ENCODE measurements around the gene FGF14. TPM values are rescaled to one million over a fixed set of nuclear protein-coding genes. Genes with fewer than 3 reads are reported as not detected.

The FGF14 gene
- total and polyA plus RNA-seq, 2 experiments from 2014 or later, result 0.03 TPM; not detected in 1

DNA sequence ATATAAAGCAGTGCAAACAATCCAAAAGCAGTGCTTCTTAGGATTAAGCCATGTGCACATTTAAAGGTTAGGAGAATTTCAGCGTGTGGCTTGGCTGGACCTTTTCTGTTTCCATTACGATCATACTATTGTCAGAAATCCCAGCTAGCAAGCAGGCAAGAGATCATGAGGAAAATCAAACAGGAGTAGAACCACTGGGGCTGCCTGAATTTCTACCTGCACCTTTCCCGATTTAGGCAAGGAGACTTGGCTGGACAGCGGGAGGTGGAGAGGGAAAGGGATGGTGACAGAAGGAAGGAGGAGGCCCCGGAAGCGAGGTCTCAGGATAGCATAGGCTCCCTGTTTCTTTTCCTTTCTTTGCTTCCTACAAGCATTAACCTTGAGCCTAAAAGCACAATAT, 102.5 kb downstream of the FGF14 start (continued):
- TF ChIP-seq, protein P1, sequence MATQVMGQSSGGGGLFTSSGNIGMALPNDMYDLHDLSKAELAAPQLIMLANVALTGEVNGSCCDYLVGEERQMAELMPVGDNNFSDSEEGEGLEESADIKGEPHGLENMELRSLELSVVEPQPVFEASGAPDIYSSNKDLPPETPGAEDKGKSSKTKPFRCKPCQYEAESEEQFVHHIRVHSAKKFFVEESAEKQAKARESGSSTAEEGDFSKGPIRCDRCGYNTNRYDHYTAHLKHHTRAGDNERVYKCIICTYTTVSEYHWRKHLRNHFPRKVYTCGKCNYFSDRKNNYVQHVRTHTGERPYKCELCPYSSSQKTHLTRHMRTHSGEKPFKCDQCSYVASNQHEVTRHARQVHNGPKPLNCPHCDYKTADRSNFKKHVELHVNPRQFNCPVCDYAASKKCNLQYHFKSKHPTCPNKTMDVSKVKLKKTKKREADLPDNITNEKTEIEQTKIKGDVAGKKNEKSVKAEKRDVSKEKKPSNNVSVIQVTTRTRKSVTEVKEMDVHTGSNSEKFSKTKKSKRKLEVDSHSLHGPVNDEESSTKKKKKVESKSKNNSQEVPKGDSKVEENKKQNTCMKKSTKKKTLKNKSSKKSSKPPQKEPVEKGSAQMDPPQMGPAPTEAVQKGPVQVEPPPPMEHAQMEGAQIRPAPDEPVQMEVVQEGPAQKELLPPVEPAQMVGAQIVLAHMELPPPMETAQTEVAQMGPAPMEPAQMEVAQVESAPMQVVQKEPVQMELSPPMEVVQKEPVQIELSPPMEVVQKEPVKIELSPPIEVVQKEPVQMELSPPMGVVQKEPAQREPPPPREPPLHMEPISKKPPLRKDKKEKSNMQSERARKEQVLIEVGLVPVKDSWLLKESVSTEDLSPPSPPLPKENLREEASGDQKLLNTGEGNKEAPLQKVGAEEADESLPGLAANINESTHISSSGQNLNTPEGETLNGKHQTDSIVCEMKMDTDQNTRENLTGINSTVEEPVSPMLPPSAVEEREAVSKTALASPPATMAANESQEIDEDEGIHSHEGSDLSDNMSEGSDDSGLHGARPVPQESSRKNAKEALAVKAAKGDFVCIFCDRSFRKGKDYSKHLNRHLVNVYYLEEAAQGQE (IDR thresholded peaks at IDR 0.05; ENCODE audit: unreplicated experiment), result no peak
- TF ChIP-seq ZNF331 (CRISPR knock-in tag; IDR thresholded peaks at IDR 0.05; ENCODE audit: low read depth), result no peak

DNA sequence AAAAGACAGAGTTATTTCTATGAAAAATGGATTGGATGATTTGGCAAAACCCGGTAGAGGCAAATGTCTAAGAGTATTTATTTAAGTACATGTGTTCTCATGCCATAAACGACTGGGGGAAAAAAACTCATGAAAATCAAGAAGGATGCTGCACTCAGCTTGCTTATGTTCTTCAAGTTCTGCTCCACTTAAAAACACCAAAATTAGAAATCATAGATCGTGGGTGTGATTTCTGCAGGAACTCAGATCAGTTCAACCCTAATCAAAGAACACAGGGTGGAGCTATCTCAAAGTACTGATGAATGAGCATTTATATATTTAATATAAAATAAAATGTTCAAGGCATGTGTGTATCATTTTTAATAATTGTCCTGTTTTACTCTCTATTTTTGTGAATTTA, 103.8 kb downstream of the FGF14 start:
- TF ChIP-seq POLR2AphosphoS5 (IDR thresholded peaks at IDR 0.05; ENCODE audit: low read depth), result no peak
- no peak for TF ChIP-seq STAT1 (IDR thresholded peaks at IDR 0.05; ENCODE audit: unreplicated experiment)
- no peak for TF ChIP-seq ZNF114 (CRISPR knock-in tag; IDR thresholded peaks at IDR 0.05)
- TF ChIP-seq, protein P2, sequence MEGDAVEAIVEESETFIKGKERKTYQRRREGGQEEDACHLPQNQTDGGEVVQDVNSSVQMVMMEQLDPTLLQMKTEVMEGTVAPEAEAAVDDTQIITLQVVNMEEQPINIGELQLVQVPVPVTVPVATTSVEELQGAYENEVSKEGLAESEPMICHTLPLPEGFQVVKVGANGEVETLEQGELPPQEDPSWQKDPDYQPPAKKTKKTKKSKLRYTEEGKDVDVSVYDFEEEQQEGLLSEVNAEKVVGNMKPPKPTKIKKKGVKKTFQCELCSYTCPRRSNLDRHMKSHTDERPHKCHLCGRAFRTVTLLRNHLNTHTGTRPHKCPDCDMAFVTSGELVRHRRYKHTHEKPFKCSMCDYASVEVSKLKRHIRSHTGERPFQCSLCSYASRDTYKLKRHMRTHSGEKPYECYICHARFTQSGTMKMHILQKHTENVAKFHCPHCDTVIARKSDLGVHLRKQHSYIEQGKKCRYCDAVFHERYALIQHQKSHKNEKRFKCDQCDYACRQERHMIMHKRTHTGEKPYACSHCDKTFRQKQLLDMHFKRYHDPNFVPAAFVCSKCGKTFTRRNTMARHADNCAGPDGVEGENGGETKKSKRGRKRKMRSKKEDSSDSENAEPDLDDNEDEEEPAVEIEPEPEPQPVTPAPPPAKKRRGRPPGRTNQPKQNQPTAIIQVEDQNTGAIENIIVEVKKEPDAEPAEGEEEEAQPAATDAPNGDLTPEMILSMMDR (conservative IDR thresholded peaks at IDR 0.05; ENCODE audit: low read depth in 2 of 2), result no peak
- TF ChIP-seq ZNF331 (CRISPR knock-in tag; IDR thresholded peaks at IDR 0.05; ENCODE audit: low read depth), result no peak
- no peak for TF ChIP-seq CREB1 (CRISPR knock-in tag; IDR thresholded peaks at IDR 0.05; ENCODE audit: low read depth)
- TF ChIP-seq, protein P3, sequence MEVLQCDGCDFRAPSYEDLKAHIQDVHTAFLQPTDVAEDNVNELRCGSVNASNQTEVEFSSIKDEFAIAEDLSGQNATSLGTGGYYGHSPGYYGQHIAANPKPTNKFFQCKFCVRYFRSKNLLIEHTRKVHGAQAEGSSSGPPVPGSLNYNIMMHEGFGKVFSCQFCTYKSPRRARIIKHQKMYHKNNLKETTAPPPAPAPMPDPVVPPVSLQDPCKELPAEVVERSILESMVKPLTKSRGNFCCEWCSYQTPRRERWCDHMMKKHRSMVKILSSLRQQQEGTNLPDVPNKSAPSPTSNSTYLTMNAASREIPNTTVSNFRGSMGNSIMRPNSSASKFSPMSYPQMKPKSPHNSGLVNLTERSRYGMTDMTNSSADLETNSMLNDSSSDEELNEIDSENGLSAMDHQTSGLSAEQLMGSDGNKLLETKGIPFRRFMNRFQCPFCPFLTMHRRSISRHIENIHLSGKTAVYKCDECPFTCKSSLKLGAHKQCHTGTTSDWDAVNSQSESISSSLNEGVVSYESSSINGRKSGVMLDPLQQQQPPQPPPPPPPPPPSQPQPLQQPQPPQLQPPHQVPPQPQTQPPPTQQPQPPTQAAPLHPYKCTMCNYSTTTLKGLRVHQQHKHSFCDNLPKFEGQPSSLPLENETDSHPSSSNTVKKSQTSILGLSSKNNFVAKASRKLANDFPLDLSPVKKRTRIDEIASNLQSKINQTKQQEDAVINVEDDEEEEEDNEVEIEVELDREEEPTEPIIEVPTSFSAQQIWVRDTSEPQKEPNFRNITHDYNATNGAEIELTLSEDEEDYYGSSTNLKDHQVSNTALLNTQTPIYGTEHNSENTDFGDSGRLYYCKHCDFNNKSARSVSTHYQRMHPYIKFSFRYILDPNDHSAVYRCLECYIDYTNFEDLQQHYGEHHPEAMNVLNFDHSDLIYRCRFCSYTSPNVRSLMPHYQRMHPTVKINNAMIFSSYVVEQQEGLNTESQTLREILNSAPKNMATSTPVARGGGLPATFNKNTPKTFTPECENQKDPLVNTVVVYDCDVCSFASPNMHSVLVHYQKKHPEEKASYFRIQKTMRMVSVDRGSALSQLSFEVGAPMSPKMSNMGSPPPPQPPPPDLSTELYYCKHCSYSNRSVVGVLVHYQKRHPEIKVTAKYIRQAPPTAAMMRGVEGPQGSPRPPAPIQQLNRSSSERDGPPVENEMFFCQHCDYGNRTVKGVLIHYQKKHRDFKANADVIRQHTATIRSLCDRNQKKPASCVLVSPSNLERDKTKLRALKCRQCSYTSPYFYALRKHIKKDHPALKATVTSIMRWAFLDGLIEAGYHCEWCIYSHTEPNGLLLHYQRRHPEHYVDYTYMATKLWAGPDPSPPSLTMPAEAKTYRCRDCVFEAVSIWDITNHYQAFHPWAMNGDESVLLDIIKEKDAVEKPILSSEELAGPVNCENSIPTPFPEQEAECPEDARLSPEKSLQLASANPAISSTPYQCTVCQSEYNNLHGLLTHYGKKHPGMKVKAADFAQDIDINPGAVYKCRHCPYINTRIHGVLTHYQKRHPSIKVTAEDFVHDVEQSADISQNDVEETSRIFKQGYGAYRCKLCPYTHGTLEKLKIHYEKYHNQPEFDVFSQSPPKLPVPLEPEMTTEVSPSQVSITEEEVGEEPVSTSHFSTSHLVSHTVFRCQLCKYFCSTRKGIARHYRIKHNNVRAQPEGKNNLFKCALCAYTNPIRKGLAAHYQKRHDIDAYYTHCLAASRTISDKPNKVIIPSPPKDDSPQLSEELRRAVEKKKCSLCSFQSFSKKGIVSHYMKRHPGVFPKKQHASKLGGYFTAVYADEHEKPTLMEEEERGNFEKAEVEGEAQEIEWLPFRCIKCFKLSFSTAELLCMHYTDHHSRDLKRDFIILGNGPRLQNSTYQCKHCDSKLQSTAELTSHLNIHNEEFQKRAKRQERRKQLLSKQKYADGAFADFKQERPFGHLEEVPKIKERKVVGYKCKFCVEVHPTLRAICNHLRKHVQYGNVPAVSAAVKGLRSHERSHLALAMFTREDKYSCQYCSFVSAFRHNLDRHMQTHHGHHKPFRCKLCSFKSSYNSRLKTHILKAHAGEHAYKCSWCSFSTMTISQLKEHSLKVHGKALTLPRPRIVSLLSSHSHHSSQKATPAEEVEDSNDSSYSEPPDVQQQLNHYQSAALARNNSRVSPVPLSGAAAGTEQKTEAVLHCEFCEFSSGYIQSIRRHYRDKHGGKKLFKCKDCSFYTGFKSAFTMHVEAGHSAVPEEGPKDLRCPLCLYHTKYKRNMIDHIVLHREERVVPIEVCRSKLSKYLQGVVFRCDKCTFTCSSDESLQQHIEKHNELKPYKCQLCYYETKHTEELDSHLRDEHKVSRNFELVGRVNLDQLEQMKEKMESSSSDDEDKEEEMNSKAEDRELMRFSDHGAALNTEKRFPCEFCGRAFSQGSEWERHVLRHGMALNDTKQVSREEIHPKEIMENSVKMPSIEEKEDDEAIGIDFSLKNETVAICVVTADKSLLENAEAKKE (CRISPR knock-in tag; IDR thresholded peaks at IDR 0.05), result no peak
- no peaks in the 10 kb centered on the region for H3K4me1 ChIP-seq (ENCODE audit: insufficient read depth)
- H3K27me3 ChIP-seq (ENCODE audit: insufficient read depth), result no peaks in the 10 kb centered on the region
- H3K4me2 ChIP-seq, result no peak overlapping the region
- H3K36me3 Mint-ChIP-seq (ENCODE audit: low read depth), result no peaks in the 10 kb centered on the region
- H3K36me3 ChIP-seq (ENCODE audit: insufficient read depth), result no peaks in the 10 kb centered on the region
- H3F3A ChIP-seq (replicated peaks; ENCODE audit: low read depth), result no peaks in the 10 kb centered on the region
- DNase-seq (ENCODE audit: low spot score), result no peak
- H3K27ac Mint-ChIP-seq, result no peak overlapping the region
- H3K4me3 ChIP-seq, result no peak overlapping the region
- H4K20me1 ChIP-seq (replicated peaks; ENCODE audit: insufficient read depth), result no peaks in the 10 kb centered on the region
- no peak for ATAC-seq
- H3K27ac ChIP-seq (ENCODE audit: low read depth), result no peak overlapping the region
- no peaks in the 10 kb centered on the region for H3K79me2 ChIP-seq (replicated peaks; ENCODE audit: insufficient read depth)
- no peaks in the 10 kb centered on the region for H3K9me3 Mint-ChIP-seq
- H3K4me3 Mint-ChIP-seq, result no peak overlapping the region
- H3K9me2 ChIP-seq (ENCODE audit: insufficient read depth), result no peaks in the 10 kb centered on the region
- no peaks in the 10 kb centered on the region for H3K27me3 Mint-ChIP-seq (ENCODE audit: insufficient read depth, low read depth, poor library complexity)
- H3K4me1 Mint-ChIP-seq, result no peaks in the 10 kb centered on the region
- no peak overlapping the region for H2AFZ ChIP-seq

Measured in GM23338 (cell line).